ENCODE data around the gene UNC5CL.

GRCh38 chr6:41047306-41047705 is 8.3 kb upstream of the UNC5CL start:
- TF ChIP-seq CTCF (IDR thresholded peaks at IDR 0.05): no peak
- TF ChIP-seq POLR2A (IDR thresholded peaks at IDR 0.05): no peak

Data from heart left ventricle (tissue), 13 donors.